GM21737 (cell line): Measurements from ENCODE around the gene ADGRB3.
"Not testable (repeated sequence)": the region's sequence is repeated elsewhere in the genome, so short reads cannot be mapped to it uniquely, and the experiment has no call there.

Experiments
- ATAC-seq: cut with Tn5 transposase; IDR thresholded peaks from one replicate; pipeline ENCODE4 v1.9.1; 2021; ENCODE audit warnings: mild to moderate bottlenecking, moderate library complexity; ENCODE audit not compliant: unreplicated experiment

ADGRB3 gene

DNA sequence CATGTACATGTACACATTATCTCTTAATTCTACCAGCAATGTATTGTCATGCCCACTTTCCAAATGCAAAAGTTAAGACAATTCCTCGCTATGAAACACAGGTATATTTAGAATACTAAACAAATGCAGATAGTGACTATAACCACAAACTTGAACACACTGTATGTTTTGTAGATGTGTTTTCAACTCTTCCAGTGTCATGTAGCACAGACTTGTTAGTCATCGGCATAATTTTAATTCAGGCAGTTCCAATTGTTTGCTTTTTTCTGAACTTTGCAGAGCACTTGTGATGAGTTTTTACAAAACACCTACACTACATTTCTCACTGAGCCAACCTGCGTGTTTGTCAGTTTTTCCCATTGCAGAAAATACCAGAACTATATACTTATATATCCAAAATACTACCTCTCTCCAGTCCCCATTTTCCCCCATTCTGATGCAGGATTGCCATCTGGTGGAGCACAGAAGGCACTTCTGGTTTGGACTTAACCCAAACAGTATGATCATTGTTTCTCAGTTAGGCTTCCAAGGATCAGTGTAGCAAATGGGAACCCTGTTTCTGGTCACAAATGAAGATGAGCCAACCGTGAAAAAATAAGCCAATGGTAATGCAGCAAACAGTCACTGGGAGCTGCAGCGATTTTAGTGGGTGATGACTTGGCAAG is 143.4 kb downstream of the ADGRB3 start:
- ATAC-seq, result no peak

DNA sequence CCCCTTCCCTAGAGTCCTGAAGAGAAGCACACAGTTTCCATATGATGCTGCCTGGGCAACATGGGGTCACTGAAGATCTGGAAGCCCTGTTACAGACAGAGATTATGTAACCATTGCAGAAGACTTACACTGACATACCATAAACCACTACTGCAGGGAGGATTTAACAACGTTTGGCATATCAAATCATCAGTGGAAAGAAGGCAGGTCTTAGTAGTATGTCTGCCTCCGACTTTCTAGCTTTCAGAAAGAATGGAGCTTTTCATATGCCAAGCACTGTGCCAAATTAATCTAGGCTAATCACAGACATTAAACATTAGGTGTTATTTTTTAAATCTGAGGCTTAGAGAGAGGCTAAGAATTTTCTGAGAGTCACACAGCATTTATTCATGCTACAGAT is 144.3 kb downstream of the ADGRB3 start:
- no peak for ATAC-seq

DNA sequence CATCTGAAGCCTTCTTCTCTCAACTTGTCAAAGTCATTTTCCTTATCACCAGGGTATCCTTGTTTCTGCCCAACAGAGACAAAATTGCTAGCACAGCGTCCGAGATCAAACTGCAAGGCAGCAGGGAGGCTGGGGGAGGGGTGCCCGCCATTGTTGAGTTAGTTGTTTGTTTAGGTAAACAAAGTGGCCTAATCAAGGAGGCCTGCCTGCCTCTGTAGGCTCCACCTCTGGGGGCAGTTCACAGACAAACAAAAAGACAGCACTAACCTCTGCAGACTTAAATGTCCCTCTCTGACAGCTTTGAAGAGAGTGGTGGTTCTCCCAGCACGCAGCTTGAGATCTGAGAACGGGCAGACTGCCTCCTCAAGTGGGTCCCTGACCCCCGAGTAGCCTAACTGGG is 155.0 kb downstream of the ADGRB3 start:
- ATAC-seq, result not testable (repeated sequence)

GRCh38 chr6:68814976-68815375 is 179.9 kb downstream of the ADGRB3 start:
- ATAC-seq, result not testable (repeated sequence)

- no peak for ATAC-seq
Measured at GRCh38 chr6:68826501-68826900, 191.4 kb downstream of the ADGRB3 start.

DNA sequence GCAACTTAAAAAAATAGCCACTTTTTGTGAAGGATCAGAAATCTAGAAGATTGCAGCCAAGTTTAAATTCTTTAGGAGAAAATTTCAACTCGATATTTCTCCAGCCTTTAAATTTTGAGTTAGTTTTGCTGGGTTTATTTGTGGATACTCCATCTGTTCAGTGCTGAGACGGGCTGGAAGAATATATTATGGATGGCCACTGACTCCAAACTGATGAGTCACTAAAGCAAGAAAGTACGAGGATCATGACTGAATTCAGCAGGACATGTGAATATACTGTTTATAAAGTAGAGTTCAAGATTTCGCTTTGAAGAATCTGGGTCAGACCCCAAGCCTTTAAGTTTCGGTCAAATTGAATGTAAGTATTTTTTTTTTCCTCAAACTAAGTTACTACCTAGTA is 199.5 kb downstream of the ADGRB3 start:
- ATAC-seq, result no peak

DNA sequence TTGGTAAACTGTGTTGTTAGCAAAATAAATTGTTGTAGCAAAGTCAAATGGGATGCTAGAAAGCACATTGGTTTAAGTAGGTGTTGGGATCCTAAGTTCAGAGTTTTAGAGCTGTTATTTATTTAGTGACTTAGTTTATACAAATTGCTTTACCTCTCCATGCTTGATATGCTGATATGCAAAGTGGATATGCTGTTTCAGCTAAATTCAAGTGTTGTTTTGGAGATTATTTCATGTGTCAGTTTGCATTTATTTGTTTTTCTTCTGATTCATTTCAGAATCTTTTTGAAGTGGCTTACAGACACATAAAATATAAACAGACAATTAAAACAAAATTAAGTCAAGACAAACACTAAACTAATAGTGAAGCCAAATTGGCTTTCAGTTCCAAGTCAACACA is 203.5 kb downstream of the ADGRB3 start:
- no peak for ATAC-seq

- ATAC-seq, result no peak
Measured at GRCh38 chr6:68852791-68853190, 217.7 kb downstream of the ADGRB3 start.

GRCh38 chr6:68859233-68859632 is 224.2 kb downstream of the ADGRB3 start:
- no peak for ATAC-seq

DNA sequence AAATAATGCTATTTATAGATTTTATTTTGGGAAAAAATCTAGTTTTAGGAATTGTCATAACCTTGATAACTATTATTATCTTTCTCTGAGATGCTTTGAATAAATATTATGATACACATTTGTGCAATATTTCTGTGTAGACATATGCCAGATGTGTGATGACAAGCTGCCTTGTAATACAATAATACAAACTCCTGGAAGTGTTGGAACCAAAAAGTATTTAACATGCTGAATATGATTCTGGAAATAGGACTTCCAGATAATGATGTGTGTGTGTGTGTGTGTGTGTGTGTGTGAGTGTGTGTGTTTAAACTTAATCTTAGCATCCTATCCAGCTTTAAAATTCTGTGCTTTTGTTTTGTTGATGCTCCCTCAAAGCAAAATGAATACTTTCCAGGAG is 233.6 kb downstream of the ADGRB3 start:
- ATAC-seq, result no peak

GRCh38 chr6:68873236-68873635 is 238.2 kb downstream of the ADGRB3 start:
- no peak for ATAC-seq

DNA sequence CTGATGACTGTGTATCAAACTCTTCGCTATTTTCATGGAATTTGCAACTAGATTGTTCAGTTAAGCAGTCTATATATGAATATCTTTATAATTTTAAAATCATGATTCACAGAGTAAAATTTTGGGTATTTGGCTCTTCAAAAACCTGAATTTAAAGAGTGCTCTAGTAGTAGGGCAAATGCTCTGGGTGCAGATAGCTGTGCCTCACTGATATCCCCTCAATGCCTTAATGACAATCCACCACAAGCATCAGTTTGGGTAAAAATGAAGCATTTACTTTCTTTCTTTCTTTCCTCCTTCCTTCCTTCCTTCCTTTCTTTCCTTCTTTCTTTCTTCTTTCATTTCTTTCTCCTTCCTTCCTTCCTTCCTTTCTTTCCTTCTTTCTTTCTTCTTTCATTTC is 239.7 kb downstream of the ADGRB3 start:
- ATAC-seq, result no peak

- ATAC-seq, result no peak
Measured at GRCh38 chr6:68875403-68875802, 240.3 kb downstream of the ADGRB3 start.

- no peak for ATAC-seq
Measured at GRCh38 chr6:68876792-68877493, 241.9 kb downstream of the ADGRB3 start.

- no peak for ATAC-seq
Measured at GRCh38 chr6:68880050-68880813, 245.2 kb downstream of the ADGRB3 start.

GRCh38 chr6:68883325-68883724 is 248.2 kb downstream of the ADGRB3 start:
- ATAC-seq, result not testable (repeated sequence)

GRCh38 chr6:68891419-68891818 is 256.3 kb downstream of the ADGRB3 start:
- no peak for ATAC-seq

DNA sequence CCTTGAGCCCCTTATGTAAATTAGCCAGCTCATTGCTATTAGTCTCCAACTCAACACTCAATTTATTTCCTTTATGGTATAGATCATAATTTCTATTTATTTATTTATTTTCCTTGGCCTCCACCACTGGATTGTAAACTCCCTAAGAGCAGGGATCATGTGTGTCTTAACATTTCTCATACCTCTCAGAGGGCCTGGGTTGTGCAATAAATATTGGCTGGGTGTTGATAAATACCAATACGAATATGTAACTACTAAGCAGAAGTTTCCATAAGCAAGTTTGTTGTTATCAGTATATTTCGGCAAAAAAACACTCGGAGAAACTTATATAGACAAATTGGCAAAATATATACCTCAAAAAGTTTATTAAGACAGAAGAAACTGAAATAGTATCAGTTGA is 257.4 kb downstream of the ADGRB3 start:
- ATAC-seq, result no peak

DNA sequence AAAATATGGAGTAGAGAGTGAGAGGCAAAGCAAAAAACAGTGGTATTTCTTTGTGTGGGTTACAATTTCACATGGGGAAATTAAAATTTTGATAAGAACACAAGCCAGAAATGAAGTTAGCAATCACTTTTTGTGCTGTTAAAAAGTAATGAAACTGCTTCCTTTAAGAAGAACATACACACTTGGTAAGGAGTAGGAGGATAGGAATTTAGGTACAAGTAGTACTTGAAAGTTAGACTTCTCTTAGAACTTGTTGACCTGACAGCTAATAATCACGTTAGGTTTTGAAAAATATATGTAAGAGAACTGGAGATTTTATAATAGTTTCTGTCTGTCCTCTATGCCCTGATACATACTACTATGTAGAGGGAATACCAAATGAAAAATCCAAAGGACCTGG is 260.8 kb downstream of the ADGRB3 start:
- no peak for ATAC-seq

GRCh38 chr6:68901044-68901443 is 266.0 kb downstream of the ADGRB3 start:
- no peak for ATAC-seq

DNA sequence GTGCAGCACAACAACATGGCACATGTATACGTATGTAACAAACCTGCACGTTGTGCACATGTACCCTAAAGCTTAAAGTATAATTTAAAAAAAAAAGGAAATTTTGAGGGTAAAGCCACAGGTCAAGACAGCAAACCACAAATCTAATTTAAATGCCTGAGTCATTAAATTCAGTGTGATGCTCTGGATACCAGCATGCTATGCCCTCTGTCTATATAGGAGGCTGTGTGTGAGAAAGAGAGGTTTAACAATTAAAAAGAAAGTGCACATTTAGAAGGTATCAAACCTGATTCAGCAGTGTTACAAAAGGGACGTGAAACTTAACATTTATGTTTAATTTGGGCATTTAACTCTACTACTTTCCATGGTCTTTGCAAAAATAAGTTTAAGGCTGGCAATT is 276.3 kb downstream of the ADGRB3 start:
- no peak for ATAC-seq

DNA sequence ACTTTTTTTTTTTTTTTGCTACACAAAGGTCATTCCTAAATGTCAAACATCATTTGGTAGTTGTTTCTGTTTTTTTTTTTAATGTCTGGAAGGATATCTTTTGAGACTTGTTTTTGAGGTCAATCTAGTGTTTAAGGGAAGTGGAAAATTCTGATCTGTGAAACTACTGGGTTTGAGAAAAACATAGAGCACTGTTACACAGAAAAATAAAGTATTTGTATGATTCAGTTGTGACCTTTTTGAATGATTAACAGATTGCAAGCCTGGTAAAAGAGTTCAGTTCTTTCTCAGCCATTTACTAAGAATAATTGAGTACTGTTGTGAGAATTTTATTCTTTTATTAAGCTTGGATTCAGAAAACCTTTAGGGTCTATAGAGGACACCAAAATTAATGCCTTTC is 276.7 kb downstream of the ADGRB3 start:
- ATAC-seq, result no peak
